SK-N-MC (cell line): ENCODE data around the gene TAGAP.

Experiments used
- EZH2 ChIP-seq: fragments of 200-600 bp; sonication (generic); IDR thresholded peaks from one replicate; pipeline ENCODE4 v1.6.1; 2017; ENCODE audit warnings: antibody characterized with exemption
- POLR2AphosphoS5 ChIP-seq: IDR thresholded peaks from 2 replicates; pipeline ENCODE4 v1.6.1; 2012; ENCODE audit warnings: mild to moderate bottlenecking, low read depth, low read length, borderline replicate concordance

DNA sequence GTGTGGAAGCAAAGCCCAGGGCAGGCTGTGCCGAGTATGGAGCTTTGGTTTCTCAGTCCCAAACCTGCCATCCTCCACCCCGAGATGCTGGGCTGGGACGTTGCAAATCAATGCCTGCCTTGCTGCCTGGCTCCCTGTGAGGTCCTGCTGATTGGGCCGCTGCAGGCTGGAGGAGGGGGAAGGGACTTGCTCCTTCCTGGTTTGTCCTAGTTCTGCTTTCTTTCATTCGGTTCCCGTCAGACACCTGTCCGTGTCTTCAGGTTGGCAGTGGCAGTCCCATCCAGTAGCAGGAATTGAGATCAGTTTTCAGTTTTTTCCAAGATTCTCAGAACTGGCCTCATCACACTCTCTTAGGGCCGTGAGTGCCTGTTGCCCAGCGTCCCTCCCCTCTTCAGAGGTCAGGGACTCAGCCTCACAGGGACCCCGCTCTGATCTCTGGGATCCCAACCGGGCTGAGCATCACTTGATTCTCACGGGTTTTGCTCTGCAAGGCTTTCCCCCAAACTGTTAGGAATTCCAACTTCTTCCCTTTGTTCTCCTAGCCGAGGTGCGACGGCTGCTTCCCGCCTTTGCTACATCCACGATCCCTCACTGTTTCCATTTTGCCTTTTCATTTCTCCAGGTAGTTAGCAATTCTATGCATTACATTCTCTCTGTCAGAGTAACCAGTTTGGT lies 24.2 kb upstream of the TAGAP start:
- TF ChIP-seq POLR2AphosphoS5 = no peak
- TF ChIP-seq EZH2 = no peak
